ENCODE results near the gene CNTN6. TPM values are rescaled to one million over a fixed set of nuclear protein-coding genes. Genes with fewer than 3 reads are reported as not detected.

The CNTN6 gene
- total and polyA plus RNA-seq, 2 of the 13 experiments (the other 11 are each of a cell fraction or from before 2014, with no cell fraction given): not detected

- BruUV-seq (replicated peaks): no TSS peak
- H3K36me3 ChIP-seq (replicated peaks in 1 of 2; ENCODE audit: control insufficient read depth in 1 of 2, insufficient read depth in 2 of 2, low read length in 2 of 2): no peaks in the 10 kb centered on the region
- WGBS (ENCODE audit: low lambda C conversion rate): 10% methylated on average over 3 of the region's 3 CpGs
- no peak overlapping the region for H3K27ac ChIP-seq (ENCODE audit: extremely low read length, insufficient read depth, low read length)
- H3K4me3 ChIP-seq (replicated peaks in 1 of 3; ENCODE audit: insufficient read depth in 1 of 3, low read depth in 2 of 3, low read length in 3 of 3): no peak overlapping the region
- no peaks in the 10 kb centered on the region for H3K4me1 ChIP-seq (ENCODE audit: insufficient read depth, low read length)
- H3K27me3 ChIP-seq (ENCODE audit: control insufficient read depth in 1 of 2, insufficient read depth in 2 of 2, low read length in 2 of 2): no peaks in the 10 kb centered on the region
- no peaks in the 10 kb centered on the region for H4K20me1 ChIP-seq (ENCODE audit: insufficient read depth, low read length)
- ATAC-seq (no peak), FAIRE-seq (no peak), DNase-seq (ENCODE audit: low spot score) (no peak)
- TF ChIP-seq MTERF4 (CRISPR knock-in tag; IDR thresholded peaks at IDR 0.05) (no peak), MAFK (conservative IDR thresholded peaks at IDR 0.05 in 1 of 2, IDR thresholded peaks at IDR 0.05 in 1 of 2; ENCODE audit: low read length in 2 of 2) (no peak), NFYC (CRISPR knock-in tag; IDR thresholded peaks at IDR 0.05) (no peak), ZSCAN22 (CRISPR knock-in tag; IDR thresholded peaks at IDR 0.05) (no peak), FOXA1 (IDR thresholded peaks at IDR 0.05) (no peak), FOXA1 (CRISPR knock-in tag; IDR thresholded peaks at IDR 0.05) (no peak), CHCHD3 (CRISPR knock-in tag; IDR thresholded peaks at IDR 0.05) (no peak), MXI1 (IDR thresholded peaks at IDR 0.05; ENCODE audit: borderline replicate concordance, low read depth, low read length) (no peak), ZNF468 (CRISPR knock-in tag; IDR thresholded peaks at IDR 0.05) (no peak), ARHGAP35 (CRISPR knock-in tag; IDR thresholded peaks at IDR 0.05; ENCODE audit: borderline replicate concordance) (no peak), ZFY (CRISPR knock-in tag; IDR thresholded peaks at IDR 0.05) (no peak), RXRB (CRISPR knock-in tag; IDR thresholded peaks at IDR 0.05; ENCODE audit: borderline replicate concordance) (no peak), POLR2AphosphoS2 (IDR thresholded peaks at IDR 0.05; ENCODE audit: low read depth, low read length) (no peak), ISL2 (CRISPR knock-in tag; IDR thresholded peaks at IDR 0.05) (no peak)
- TF ChIP-seq, protein P1, sequence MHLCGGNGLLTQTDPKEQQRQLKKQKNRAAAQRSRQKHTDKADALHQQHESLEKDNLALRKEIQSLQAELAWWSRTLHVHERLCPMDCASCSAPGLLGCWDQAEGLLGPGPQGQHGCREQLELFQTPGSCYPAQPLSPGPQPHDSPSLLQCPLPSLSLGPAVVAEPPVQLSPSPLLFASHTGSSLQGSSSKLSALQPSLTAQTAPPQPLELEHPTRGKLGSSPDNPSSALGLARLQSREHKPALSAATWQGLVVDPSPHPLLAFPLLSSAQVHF (CRISPR knock-in tag; IDR thresholded peaks at IDR 0.05): no peak
- TF ChIP-seq, protein P2, sequence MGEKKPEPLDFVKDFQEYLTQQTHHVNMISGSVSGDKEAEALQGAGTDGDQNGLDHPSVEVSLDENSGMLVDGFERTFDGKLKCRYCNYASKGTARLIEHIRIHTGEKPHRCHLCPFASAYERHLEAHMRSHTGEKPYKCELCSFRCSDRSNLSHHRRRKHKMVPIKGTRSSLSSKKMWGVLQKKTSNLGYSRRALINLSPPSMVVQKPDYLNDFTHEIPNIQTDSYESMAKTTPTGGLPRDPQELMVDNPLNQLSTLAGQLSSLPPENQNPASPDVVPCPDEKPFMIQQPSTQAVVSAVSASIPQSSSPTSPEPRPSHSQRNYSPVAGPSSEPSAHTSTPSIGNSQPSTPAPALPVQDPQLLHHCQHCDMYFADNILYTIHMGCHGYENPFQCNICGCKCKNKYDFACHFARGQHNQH (CRISPR knock-in tag; IDR thresholded peaks at IDR 0.05): no peak
- no peak overlapping the region for H3K4me2 ChIP-seq (ENCODE audit: low read depth, low read length)
- intact Hi-C loops (cut with micrococcal nuclease; ENCODE audit: unreplicated experiment): no loop called here
- CTCF ChIA-PET (ENCODE audit: low intra/inter-chr PET ratio, low total read pairs): no interaction called here
- in situ Hi-C loops (cut with HindIII; ENCODE audit: extremely low pct_ligation_motif_present, low pct_unique_long_range_greater_than_20kb): no loop called here
- H3K79me2 ChIP-seq (ENCODE audit: insufficient read depth, low read length): no peaks in the 10 kb centered on the region
- H2AFZ ChIP-seq (ENCODE audit: low read length): no peak overlapping the region
- POLR2A ChIA-PET: no interaction called here
- no peak overlapping the region for H3K9ac ChIP-seq (ENCODE audit: insufficient read depth, low read depth, low read length)
- H3K9me3 ChIP-seq (ENCODE audit: low read length): peaks cover 79% of the 10 kb centered on the region
Measured at GRCh38 chr3:1348547-1348946, 255.7 kb downstream of the CNTN6 start.
